ENCODE data around the gene ALKAL2.
A peak's percentile ranks its signal among the peaks of the same experiment; 100 is the strongest.
"Not testable (repeated sequence)": the region's sequence is repeated elsewhere in the genome, so short reads cannot be mapped to it uniquely, and the experiment has no call there.

Gene ALKAL2

GRCh38 chr2:287911-288757, at the start of gene ALKAL2:
Gene ALKAL2, minus strand, starts transcription at chr2:288091. Its CDS starts 256 bp downstream, at chr2:287835.
- DNase-seq (ENCODE audit: low read depth): no peak
- no peak for TF ChIP-seq CTCF (IDR thresholded peaks at IDR 0.05; ENCODE audit: control insufficient read depth, extremely low read depth, insufficient read depth)
- H3K4me3 ChIP-seq (ENCODE audit: low read depth, low read length): no peak within 1 kb of the TSS

- not testable (repeated sequence) for DNase-seq (ENCODE audit: low read depth); H3K4me3 ChIP-seq (ENCODE audit: low read depth, low read length)
These were observed 49.1 kb upstream of the ALKAL2 start for GRCh38 chr2:336949-337348.

GRCh38 chr2:336360-336759, 48.5 kb upstream of the ALKAL2 start:
- TF ChIP-seq CTCF (IDR thresholded peaks at IDR 0.05; ENCODE audit: control insufficient read depth, extremely low read depth, insufficient read depth): no peak
- H3K4me3 ChIP-seq (ENCODE audit: low read depth, low read length): no peak overlapping the region
- no peak for DNase-seq (ENCODE audit: low read depth)

- TF ChIP-seq CTCF (IDR thresholded peaks at IDR 0.05; ENCODE audit: control insufficient read depth, extremely low read depth, insufficient read depth): peak; percentile 35; the same call in 1 of the 2 replicates
- no peak overlapping the region for H3K4me3 ChIP-seq (ENCODE audit: low read depth, low read length)
- no peak for DNase-seq (ENCODE audit: low read depth)
These were observed 44.7 kb upstream of the ALKAL2 start for GRCh38 chr2:332592-332991.

GRCh38 chr2:328761-329160, 40.9 kb upstream of the ALKAL2 start:
- no peak overlapping the region for H3K4me3 ChIP-seq (ENCODE audit: low read depth, low read length)
- TF ChIP-seq CTCF (IDR thresholded peaks at IDR 0.05; ENCODE audit: control insufficient read depth, extremely low read depth, insufficient read depth): no peak
- DNase-seq (ENCODE audit: low read depth): no peak

- H3K4me3 ChIP-seq (ENCODE audit: low read depth, low read length): no peak overlapping the region
- no peak for DNase-seq (ENCODE audit: low read depth)
- no peak for TF ChIP-seq CTCF (IDR thresholded peaks at IDR 0.05; ENCODE audit: control insufficient read depth, extremely low read depth, insufficient read depth)
These were observed 35.1 kb upstream of the ALKAL2 start for GRCh38 chr2:323035-323434.

- DNase-seq (ENCODE audit: low read depth): no peak
- H3K4me3 ChIP-seq (ENCODE audit: low read depth, low read length): no peak overlapping the region
- TF ChIP-seq CTCF (IDR thresholded peaks at IDR 0.05; ENCODE audit: control insufficient read depth, extremely low read depth, insufficient read depth): no peak
These were observed 34.4 kb upstream of the ALKAL2 start for GRCh38 chr2:322326-322725.
